HEK293T (cell line): Measurements from ENCODE around the gene HOXA9.

Experiments
- ARNT ChIP-seq: fragments of 450-650 bp; IDR thresholded peaks from 2 replicates; pipeline ENCODE4 v1.6.1; 2017; ENCODE audit warnings: mild to moderate bottlenecking
- FOXA1 ChIP-seq: fragments of 450-650 bp; IDR thresholded peaks from 2 replicates; pipeline ENCODE4 v1.6.1; 2016; ENCODE audit warnings: mild to moderate bottlenecking
- FOXM1 ChIP-seq: fragments of 450-650 bp; IDR thresholded peaks from 2 replicates; pipeline ENCODE4 v1.6.1; 2017; ENCODE audit warnings: mild to moderate bottlenecking, borderline replicate concordance
- HDGF ChIP-seq: fragments of 450-650 bp; IDR thresholded peaks from 2 replicates; pipeline ENCODE4 v1.6.1; 2017; ENCODE audit warnings: antibody characterized with exemption, borderline replicate concordance
- L3MBTL2 ChIP-seq: fragments of 450-650 bp; conservative IDR thresholded peaks from 2 replicates; pipeline ENCODE4 v1.6.1; 2016; ENCODE audit warnings: mild to moderate bottlenecking
- SP1 ChIP-seq: fragments of 450-650 bp; IDR thresholded peaks from 2 replicates; pipeline ENCODE4 v1.6.1; 2017
- SUZ12 ChIP-seq: fragments of 450-650 bp; IDR thresholded peaks from 2 replicates; pipeline ENCODE4 v1.6.1; 2016; ENCODE audit warnings: mild to moderate bottlenecking
- TF ChIP-seq, protein P1 (sequence below): fragments of 450-650 bp; IDR thresholded peaks from 2 replicates; pipeline ENCODE4 v1.6.1; 2016

DNA sequence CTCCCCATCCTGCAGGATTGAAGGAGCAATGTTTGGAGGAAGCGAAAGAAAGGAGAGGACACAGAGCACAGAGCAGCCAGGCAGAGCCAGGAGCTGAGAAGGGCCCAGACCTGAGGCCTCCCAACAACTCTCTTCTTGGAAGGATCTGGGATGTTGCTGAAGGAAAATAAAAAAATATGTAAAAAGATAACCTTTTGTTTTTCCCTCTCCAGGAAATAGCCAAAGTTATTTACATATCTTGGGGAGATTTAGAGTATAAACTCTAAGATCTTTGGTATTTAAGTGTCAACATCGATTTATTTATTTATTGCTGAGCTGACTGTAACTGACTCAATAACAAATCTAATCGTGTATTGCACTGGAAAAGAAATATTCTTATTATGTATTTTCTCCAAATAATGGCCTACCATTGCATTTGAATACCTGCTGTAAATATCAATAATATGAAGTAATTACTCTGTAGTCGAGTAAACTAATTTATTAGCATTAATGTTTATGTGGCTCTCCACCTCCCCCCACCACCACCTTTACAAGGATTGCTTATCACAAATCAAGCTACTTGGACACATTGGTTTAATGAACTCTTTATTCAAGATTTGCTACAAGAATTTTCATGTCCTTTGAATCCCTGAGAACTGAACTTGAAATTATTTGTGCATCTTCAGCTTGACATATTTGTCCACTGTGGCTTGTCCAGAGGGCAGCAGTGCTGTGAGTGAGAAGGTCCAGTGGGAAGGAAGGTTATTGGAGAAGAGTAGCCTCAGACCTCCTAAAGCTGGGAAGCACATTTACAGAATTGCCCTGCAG lies 21.5 kb upstream of the HOXA9 start:
- TF ChIP-seq ARNT (no peak), FOXM1 (no peak), SUZ12 (no peak), L3MBTL2 (no peak), SP1 (no peak), HDGF (no peak), FOXA1 (no peak)
- TF ChIP-seq, protein P1, sequence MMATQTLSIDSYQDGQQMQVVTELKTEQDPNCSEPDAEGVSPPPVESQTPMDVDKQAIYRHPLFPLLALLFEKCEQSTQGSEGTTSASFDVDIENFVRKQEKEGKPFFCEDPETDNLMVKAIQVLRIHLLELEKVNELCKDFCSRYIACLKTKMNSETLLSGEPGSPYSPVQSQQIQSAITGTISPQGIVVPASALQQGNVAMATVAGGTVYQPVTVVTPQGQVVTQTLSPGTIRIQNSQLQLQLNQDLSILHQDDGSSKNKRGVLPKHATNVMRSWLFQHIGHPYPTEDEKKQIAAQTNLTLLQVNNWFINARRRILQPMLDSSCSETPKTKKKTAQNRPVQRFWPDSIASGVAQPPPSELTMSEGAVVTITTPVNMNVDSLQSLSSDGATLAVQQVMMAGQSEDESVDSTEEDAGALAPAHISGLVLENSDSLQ: no peak
